Measurements from ENCODE around the gene PCNX3.

Gene PCNX3

GRCh38 chr11:65599216-65599954 is 16.2 kb upstream of the PCNX3 start:
- DNase-seq (ENCODE audit: low read depth): no peak

DNA sequence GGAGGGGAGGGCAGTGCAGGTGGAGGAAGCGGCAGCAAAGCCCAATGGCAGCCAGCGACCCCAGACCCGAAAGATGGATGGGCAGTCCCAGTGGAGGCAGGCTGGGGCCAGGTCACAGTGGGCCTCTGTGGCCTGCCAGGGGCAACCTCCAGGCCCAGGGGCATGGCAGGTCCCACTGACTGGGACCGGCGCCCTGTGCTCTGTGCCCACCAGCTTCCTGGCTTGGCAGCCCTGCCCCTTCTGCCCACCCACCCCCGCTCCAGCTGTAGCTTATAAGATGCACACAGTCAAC is 15.7 kb upstream of the PCNX3 start:
- no peak for DNase-seq (ENCODE audit: low read depth)

DNA sequence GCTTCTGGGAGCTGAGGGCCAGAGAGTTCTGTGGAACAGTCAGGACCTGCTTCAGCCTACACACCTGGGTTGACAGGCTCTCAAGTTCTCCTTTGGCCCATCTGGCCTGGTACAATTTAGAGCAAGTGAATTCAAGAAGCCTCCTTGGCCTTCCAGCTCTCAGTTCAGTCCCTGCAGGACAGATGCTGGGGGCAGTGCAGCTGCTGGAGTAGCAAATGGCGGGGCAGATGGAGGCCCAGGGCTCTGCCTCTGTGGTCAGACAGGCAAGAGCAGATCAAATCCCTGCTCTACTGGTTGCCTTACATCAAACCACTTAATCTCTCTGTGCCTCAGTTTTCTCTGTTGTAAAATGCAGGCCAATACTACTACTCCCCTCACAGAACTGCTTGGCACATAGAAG is 11.3 kb upstream of the PCNX3 start:
- DNase-seq (ENCODE audit: low read depth): no peak

DNA sequence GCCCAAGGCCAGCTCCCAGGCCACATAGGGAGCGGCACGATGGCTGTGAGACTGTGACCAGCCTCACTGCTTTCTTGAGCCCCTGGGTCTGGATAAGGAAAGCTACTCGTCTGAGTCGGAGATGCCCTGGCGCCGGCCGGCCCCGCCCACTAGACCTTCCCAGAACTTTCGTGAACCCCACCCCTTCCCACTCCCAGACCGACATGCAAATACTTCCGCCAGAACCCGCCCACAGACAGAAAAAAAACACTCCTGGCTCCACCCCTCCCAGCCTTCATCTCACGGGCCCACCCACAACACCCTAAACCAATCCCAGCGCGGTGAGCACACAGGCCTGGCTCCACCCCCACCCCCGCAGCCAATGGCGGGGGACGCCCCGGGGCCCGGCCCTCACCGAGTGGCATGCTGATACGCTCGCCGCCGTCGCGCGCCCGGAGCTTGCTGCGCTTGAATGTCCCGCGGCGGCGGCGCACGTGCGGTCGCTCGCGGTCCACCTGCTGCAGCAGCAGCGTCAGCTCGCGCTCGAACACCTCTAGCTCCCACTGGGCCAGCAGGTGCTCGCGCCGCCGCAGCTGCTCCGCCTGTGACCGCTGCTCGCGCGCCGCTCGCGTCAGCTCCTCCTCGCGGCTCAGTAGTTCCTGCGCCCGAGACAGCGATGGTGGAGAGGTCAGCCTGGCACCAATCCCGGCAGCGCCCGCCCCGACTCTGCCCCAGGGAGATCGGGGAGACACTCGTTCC is 8.5 kb upstream of the PCNX3 start:
- peak; percentile 92 for DNase-seq (ENCODE audit: low read depth)

- DNase-seq (ENCODE audit: low read depth): no peak
Observed at GRCh38 chr11:65607614-65608426, 7.8 kb upstream of the PCNX3 start.

- DNase-seq (ENCODE audit: low read depth): no peak
Observed at GRCh38 chr11:65609229-65609628, 6.3 kb upstream of the PCNX3 start.

GRCh38 chr11:65609665-65610064 is 5.9 kb upstream of the PCNX3 start:
- no peak for DNase-seq (ENCODE audit: low read depth)

DNA sequence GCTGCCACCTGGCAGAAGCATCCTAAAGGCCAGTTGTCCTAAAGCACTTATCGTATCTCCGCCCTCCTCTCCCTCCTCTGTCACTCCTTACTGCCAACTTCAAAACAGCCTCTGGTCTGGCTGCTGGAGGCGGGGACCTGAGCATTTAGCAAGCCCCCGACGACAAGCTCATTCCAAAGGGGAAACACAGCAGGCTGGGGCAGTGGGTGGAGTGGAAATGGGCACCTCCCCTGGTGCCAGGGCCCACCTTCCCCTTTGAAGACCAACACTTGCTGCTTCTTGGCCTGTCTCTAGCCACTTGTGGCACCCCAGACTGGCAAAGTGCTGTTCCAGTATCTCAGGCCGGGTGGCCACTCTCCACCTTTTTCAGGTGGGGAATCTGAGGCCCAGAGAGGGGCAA is 5.2 kb upstream of the PCNX3 start:
- no peak for DNase-seq (ENCODE audit: low read depth)

DNA sequence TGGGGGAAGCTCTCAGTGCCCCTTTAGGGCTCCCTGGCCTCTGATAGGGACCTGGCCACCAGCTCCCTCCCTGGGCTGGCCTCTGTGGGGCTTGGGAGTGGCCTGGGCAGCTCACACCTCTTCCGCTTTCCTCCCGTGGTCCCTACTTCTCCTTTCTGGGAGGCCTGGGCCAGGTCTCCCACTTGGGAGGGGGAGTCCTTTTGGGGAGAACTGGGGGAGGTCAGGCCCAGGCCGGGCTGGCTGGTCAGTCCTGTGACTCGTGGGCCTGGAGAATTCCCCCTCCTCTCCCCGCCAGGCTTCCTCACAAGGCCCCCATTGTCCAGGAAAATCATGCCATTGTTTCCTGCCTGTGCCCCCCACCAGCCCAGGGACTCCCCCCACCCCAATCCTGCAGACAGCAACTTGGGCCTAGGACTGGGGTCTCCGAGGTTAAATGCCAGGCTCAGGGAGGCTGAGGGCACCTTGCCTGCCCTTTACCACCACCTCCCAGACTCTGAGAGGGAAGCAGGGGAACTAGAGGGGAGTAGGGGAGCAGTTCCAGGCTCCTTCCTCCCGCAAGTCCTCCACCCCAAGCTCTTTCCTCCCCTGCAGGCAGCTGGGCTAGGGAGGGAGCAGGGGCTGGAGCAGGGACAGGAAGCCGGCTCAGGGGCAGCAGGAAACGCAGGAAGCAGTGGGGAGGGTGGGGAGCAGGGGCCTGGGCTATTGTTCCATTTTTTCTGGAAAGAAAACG is 4.4 kb upstream of the PCNX3 start:
- DNase-seq (ENCODE audit: low read depth): no peak

GRCh38 chr11:65611758-65612603 is 3.6 kb upstream of the PCNX3 start:
- no peak for DNase-seq (ENCODE audit: low read depth)

GRCh38 chr11:65612691-65613090 is 2.9 kb upstream of the PCNX3 start:
- no peak for DNase-seq (ENCODE audit: low read depth)

DNA sequence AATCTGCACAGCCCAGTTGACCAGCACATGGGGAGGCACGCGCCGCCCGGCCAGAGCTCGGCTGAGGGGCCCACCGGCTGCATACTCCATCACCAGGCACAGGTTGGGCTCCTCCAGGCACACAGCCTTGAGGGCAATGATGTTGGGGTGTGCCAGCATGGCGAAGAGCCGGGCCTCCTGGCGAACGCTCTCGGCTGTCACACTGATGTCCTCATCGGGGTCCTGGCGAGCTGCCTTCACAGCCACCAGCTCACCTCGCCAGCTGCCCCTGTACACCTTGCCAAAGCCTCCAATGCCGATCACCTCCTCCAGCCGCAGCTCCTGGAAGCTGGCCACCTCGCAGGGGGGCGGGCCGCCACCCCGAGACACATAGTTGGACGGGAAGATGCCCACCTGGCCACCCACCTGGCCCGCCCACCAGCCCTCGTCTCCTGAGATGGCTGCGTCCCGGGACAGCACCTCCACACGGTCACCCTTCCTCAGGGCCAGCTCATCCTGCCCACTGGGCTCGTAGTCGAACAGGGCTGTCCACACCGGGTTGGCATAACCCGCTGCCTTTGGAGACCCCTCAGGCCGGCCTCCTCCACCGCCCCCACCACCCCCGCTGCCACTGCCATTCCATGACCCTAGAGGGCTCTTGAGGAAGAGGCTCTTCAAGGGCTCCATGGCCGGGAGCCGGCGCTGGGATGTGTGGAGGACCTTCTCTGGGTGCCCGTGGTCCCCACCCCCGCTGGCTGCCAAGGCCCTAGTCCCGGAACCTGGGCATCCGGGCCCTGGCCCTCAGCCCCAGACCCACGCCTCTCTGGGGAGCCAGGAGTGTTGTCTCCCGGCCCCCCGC is 2.3 kb upstream of the PCNX3 start:
- no peak for DNase-seq (ENCODE audit: low read depth)

GRCh38 chr11:65615950-65616574 is 486 bp downstream of the PCNX3 start:
- DNase-seq (ENCODE audit: low read depth): no peak

DNA sequence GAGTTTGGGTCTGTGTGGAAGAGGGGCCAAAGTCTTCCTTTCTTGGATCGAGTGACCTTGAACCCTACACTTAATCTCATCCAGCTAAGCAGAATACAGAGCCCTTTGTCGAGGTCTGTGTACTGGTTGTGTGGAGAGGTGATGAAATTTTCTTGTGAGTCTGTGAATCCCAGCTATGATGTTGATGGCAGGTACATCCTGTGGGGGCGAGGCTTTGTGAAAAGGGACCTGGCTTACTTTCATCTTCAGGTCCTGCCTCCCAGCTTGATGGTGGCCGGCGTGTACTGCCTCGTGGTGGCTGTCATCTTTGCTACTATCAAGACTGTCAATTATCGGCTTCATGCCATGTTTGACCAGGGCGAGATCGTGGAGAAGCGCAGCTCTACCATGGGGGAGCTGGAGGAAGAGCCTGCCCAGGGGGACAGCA is 1.0 kb downstream of the PCNX3 start:
- DNase-seq (ENCODE audit: low read depth): no peak

GRCh38 chr11:65617136-65617850 is 1.7 kb downstream of the PCNX3 start:
- no peak for DNase-seq (ENCODE audit: low read depth)

DNA sequence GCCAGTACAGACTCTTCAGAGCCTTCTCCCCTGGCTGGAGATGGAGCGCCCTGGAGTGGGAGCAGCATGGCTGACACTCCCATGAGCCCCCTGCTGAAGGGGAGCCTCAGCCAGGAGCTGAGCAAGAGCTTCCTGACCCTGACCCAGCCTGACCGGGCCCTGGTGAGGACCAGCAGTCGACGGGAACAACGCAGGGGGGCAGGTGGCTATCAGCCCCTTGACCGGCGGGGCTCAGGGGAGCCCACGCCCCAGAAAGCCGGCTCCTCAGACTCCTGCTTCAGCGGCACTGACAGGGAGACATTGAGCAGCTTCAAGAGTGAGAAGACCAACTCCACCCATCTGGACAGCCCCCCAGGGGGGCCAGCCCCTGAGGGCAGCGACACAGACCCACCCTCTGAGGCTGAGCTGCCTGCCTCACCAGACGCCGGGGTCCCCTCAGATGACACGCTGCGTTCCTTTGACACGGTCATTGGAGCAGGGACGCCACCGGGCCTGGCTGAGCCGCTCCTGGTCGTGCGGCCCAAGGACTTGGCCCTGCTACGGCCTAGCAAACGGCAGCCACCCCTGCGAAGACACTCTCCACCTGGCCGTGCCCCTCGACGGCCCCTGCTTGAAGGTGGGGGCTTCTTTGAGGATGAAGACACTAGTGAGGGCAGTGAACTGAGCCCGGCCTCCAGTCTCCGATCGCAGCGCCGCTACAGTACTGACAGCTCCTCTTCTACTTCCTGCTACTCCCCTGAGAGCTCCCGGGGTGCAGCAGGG is 2.6 kb downstream of the PCNX3 start:
- no peak for DNase-seq (ENCODE audit: low read depth)

DNA sequence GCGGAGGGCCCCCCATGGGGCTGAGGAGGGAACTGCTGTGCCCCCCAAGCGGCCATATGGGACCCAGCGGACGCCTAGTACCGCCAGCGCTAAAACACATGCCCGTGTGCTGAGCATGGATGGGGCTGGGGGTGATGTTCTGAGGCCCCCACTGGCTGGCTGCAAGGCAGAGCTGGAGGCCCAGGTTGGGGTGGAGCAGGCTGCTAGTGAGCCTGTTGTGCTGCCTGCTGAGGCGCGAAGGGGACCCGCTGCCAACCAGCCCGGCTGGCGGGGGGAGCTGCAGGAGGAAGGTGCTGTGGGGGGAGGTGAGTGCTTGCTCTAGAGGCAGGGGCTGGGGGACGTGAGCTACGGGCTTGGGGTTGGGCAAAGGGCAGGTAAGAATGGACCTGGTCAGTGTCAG is 3.2 kb downstream of the PCNX3 start:
- DNase-seq (ENCODE audit: low read depth): no peak

DNA sequence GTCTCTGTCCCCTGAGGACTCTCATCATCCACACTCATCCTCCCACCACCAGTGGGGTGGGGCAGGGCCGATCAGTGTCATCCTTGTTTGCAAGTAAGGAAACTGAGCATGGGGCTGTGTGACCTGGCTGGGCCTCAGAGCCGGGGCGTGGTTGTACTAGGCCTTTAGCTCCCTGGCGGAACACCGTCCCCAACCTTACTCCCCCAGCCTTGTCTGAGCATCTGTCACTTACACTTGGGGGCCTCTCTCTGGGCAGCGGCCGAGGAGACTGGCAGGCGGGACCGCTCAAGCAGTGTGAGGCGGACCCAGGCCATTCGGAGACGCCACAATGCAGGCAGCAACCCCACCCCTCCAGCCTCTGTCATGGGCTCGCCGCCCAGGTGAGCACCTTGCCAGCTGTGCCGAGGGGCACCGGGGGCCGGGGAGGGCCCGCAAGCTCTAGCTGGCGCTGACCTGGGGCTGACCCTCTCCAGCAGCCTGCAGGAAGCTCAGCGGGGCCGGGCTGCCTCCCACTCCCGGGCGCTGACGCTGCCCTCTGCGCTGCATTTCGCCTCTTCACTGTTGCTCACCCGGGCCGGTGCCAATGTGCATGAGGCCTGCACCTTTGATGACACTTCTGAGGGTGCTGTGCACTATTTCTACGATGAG is 3.8 kb downstream of the PCNX3 start:
- DNase-seq (ENCODE audit: low read depth): no peak
